ENCODE measurements around the gene SLC49A3.
"Not testable (repeated sequence)": the region's sequence is repeated elsewhere in the genome, so short reads cannot be mapped to it uniquely, and the experiment has no call there.

Gene SLC49A3

GRCh38 chr4:688854-689681 is at the start of gene SLC49A3:
SLC49A3 (minus strand) TSS chr4:689151; CDS start chr4:689127, 24 bp downstream.
- in situ Hi-C loops (cut with MboI; ENCODE audit: low sequenced_read_pairs): no loop called here

DNA sequence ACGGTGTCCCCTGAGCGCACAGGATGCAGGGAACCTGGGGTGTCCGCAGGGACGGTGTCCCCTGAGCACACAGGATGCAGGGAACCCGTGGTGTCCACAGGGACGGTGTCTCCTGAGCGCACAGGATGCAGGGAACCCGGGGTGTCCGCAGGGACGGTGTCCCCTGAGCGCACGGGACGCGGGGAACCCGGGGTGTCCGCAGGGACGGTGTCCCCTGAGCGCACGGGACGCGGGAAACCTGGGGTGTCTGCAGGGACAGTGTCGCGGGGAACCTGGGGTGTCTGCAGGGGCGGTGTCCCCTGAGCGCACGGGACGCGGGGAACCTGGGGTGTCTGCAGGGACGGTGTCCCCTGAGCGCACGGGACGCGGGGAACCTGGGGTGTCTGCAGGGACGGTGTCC is 47.6 kb upstream of the SLC49A3 start:
- in situ Hi-C loops (cut with MboI; ENCODE audit: low sequenced_read_pairs): not testable (repeated sequence)

DNA sequence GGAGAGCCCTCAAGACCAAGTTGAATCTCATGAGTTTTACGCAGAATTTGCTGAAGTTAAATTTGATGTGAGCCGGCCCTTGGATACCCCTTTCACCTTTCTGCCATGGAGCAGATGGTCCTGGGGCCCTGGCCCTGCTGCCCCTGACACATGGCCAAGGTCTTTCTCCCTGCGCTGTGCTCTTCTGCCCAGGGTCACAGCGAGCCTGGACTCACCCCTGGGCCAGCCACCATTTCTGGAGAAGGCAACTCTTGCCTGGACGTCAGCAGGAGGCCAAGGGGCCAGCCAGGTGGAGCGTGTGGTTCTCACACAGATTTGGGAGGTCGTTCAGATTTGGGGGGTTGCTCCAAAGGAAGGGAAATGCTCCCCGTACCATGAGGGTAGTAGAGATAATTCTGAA is 46.6 kb upstream of the SLC49A3 start:
- in situ Hi-C loops (cut with MboI; ENCODE audit: low sequenced_read_pairs): no loop called here

DNA sequence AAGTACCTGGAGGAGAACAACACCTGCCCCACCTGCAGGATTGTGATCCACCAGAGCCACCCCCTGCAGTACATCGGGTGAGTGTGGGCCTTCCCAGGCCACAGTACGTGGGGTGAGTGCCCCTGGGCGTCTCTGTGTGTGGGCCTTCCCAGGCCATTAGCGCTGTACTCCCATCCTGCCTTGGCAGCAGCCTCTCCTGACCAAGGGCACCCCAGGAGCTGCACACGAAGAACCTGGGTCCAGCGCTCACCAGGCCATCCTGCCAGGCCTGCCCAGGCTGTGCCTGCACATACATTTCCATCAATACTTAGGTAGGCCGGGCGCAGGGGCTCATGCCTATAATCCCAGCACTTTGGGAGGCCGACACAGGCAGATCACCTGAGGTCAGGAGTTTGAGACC is 46.0 kb upstream of the SLC49A3 start:
- in situ Hi-C loops (cut with MboI; ENCODE audit: low sequenced_read_pairs): no loop called here

- in situ Hi-C loops (cut with MboI; ENCODE audit: low sequenced_read_pairs): no loop called here
Measured at GRCh38 chr4:734075-734474, 45.1 kb upstream of the SLC49A3 start.

DNA sequence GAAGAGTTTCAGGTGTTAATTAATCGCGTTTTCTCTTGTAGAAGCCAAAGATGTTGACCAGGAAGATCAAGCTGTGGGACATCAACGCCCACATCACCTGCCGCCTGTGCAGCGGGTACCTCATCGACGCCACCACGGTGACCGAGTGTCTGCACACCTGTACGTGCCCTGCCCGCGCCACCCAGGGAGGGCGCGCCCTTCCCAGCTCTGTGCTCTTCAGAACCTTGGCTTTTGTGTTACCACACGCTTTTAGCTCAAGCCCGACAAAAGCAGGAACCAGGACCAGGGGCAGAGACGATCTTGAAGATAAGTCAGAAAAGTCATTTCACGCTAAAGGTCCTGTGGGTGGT is 44.7 kb upstream of the SLC49A3 start:
- in situ Hi-C loops (cut with MboI; ENCODE audit: low sequenced_read_pairs): no loop called here

DNA sequence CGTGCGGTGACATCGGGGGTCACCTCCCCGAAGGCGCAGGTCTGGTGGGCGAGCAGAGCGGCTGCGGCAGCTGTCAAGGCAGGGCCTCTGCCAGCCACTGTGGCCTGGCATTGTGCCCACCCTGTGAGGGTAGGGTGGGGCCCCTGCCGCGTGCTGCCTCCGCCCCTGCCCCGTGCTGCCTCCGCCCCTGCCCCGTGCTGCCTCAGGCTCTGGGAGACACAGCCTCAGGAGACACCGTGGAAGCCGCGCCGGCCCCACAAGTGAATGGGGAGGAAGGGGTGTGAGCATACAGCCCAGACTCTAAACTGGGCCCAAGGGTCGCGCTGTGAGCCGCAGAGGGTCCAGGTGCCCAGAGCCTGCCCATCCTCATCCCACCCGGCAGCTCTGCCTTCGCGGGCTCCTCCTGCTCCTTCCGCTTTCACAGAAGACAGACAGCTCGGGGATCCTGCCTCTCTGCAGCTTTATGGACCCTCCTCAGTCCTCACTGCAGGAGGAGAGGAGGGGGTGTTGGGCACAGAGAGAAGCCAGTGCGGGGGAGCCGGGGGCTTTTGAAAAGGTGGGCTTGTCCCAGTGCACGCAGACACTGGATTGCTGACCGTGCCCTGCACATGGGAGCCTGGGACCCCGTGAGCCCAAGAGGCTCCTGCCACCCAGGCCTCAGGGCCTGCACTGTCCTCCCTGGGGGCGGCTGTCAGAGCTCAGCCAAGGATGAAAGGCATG is 44.1 kb upstream of the SLC49A3 start:
- in situ Hi-C loops (cut with MboI; ENCODE audit: low sequenced_read_pairs): no loop called here

- in situ Hi-C loops (cut with MboI; ENCODE audit: low sequenced_read_pairs): no loop called here
Measured at GRCh38 chr4:732486-732885, 43.5 kb upstream of the SLC49A3 start.

GRCh38 chr4:731954-732353 is 43.0 kb upstream of the SLC49A3 start:
- in situ Hi-C loops (cut with MboI; ENCODE audit: low sequenced_read_pairs): not testable (repeated sequence)

DNA sequence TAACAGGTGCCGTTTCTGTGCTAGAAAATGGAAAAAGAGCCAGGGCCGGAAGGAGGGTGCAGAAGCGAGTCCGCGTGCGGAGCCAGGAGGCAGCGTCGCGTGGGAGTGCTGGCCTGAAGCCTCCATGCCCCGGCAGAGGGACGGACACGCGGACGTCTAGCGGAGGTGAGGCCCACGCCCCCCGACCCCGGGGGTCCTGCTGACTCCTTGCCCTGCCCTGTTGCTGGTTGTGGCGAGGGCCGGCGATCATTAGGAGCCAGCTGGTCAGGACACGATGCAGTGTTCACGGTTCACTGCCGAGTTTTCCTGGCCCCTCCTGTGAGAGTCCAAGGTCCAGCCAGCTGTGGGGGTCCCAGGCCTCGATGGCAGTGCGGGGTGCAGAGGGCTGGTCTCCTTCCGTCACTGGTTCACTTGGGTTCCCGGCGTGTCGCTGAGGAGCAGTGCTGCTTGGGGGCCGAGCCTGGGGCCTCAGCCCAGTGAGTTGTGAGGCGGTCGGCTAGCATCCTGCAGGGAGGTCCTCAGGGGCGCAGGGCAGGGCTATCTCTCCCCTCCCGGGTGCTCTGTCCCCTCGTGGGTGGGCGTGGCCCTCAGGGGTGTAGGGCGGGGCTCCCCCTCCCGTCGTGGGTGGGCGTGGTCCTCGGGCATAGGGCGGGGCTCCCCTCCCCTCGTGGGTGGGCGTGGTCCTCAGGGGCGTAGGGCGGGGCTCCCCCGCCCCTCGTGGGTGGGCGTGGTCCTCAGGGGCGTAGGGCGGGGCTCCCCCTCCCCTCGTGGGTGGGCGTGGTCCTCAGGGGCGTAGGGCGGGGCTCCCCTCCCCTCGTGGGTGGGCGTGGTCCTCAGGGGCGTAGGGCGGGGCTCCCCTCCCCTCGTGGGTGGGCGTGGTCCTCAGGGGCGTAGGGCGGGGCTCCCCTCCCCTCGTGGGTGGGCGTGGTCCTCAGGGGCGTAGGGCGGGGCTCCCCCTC is 42.3 kb upstream of the SLC49A3 start:
- in situ Hi-C loops (cut with MboI; ENCODE audit: low sequenced_read_pairs): not testable (repeated sequence)

- in situ Hi-C loops (cut with MboI; ENCODE audit: low sequenced_read_pairs): no loop called here
Measured at GRCh38 chr4:730511-730910, 41.6 kb upstream of the SLC49A3 start.

GRCh38 chr4:729336-730315 is 40.7 kb upstream of the SLC49A3 start:
- in situ Hi-C loops (cut with MboI; ENCODE audit: low sequenced_read_pairs): no loop called here

DNA sequence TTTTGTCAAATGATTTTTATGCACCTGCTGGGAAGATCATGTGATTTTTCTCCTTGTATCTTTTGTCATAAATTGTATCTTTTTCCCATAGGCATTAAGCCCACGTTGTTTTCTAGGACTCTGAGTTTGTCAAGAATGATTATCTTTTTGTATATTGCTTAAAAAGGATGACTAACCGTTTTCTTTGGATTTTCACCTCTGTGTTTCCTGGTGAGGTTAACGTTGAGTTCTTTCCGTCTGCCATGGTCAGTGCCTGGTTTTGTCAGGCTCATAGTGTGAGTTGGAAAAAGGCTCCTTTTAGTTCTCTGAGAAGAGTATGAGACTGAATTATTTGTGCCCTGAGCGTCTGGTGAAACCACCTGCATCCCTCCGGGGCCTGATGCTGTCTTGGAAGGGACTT is 38.6 kb upstream of the SLC49A3 start:
- in situ Hi-C loops (cut with MboI; ENCODE audit: low sequenced_read_pairs): no loop called here

DNA sequence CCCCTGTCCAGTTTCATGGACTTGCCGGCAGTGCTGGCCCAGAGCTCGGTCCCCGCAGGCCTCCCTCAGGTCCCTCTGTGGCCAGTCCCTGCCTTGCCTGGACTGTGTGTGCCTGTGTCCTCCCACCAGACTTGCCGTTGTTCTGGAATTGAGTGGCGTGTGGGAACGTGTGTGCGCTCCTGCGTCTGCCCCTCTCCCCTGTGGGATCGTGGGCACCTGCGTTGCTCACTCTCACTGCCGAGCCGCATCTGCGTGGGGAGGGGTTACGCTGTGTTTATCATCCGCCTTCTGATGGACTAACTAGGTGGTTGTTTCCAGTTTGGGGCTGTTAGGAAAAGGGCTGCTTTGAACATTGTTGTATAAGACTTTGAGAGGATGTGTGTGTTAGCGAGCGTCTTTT is 37.9 kb upstream of the SLC49A3 start:
- in situ Hi-C loops (cut with MboI; ENCODE audit: low sequenced_read_pairs): no loop called here

DNA sequence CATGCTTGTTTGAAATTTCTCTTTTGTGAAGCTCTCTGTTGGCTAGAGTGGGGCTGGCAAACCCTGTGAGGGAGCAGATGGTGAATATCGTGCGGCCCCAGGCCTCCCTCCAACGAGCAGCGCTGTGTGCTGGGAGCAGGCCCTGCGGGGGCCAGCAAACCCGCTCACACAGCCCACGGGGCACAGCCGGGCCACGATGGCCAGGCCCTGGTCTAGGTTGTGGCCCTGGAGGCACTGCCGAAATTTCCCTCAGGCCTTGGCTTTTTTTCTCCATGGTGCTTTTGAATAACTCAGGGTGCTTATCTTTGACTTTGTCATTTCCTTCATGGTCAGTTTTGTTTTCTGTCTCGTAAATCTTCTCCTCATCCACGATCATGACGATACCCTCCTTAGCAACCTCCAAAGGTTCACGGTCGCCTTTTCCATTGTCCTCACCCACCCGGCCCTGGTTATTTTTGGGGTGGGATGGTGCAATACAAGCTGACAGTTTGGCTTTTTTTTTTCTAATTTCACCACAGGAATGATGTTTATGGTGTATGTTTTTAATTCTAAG is 37.4 kb upstream of the SLC49A3 start:
- in situ Hi-C loops (cut with MboI; ENCODE audit: low sequenced_read_pairs): no loop called here

DNA sequence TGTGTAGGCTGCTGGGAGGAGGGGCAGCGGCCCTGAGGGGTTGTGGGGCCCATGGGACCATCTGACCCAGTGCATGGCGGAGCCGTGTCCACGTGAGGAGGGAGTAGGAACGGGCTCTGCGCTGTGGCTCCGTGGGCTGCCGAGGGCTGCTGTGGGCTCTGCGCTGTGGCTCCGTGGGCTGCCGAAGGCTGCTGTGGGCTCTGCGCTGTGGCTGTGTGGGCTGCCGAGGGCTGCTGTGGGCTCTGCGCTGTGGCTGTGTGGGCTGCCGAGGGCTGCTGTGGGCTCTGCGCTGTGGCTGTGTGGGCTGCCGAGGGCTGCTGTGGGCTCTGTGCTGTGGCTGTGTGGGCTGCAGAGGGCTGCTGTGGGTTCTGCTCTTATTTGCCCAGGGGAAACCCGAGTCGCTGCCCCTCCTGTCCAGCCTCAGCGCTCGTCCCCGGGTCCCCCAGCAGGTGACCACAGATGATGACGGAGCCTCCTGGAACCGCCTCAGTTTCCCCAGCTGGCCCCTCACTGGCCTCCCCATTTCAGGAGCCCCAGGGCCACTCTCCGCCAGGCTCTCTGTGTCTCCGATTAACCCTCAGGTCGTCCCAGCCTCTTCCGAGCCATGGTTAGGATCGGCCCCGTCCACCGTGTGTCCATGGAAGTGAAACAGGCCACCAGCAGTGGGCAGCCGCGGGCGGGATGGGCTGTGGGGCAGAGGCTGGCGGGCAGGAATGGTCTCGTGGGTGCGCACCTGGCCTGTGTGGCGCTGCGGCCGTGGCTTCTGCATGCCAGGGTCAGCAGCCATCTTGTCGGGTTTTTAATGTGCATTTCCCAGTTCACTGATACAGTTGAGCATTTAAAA is 36.7 kb upstream of the SLC49A3 start:
- in situ Hi-C loops (cut with MboI; ENCODE audit: low sequenced_read_pairs): no loop called here

GRCh38 chr4:723751-724530 is 35.0 kb upstream of the SLC49A3 start:
- in situ Hi-C loops (cut with MboI; ENCODE audit: low sequenced_read_pairs): no loop called here

DNA sequence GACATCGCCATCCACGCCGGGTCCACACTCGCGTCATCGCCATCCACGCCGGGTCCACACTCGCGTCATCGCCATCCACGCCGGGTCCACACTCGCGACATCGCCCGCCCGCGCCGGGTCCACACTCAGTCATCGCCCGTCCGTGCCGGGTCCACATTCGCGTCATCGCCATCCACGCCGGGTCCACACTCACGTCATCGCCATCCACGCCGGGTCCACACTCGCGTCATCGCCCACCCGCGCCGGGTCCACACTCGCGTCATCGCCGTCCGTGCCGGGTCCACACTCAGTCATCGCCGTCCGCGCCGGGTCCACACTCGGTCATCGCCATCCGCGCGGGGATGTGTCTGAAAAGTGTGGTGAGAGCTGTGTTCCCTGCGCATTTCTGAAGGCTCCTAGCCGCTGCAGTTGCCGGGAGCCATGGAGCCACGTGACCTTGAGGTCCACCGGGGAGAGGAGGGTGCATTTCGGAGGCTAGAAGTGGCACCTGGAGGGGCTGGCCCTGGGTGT is 34.0 kb upstream of the SLC49A3 start:
- in situ Hi-C loops (cut with MboI; ENCODE audit: low sequenced_read_pairs): no loop called here
